Stimulated activated CD4-positive, alpha-beta T cell treated with anti-CD3 and anti-CD28 coated beads, Interleukin-12 subunit alpha, Interleukin-12 subunit beta, amount 100 ng/mL, for 4 hours (primary cell): ENCODE results near the gene URB1.
"Not testable (repeated sequence)": the region's sequence is repeated elsewhere in the genome, so short reads cannot be mapped to it uniquely, and the experiment has no call there.

ENCODE experiments used
- DNase-seq: peaks from one replicate; pipeline ENCODE4 v3.0.0-alpha.2; 2020

Gene URB1

DNA sequence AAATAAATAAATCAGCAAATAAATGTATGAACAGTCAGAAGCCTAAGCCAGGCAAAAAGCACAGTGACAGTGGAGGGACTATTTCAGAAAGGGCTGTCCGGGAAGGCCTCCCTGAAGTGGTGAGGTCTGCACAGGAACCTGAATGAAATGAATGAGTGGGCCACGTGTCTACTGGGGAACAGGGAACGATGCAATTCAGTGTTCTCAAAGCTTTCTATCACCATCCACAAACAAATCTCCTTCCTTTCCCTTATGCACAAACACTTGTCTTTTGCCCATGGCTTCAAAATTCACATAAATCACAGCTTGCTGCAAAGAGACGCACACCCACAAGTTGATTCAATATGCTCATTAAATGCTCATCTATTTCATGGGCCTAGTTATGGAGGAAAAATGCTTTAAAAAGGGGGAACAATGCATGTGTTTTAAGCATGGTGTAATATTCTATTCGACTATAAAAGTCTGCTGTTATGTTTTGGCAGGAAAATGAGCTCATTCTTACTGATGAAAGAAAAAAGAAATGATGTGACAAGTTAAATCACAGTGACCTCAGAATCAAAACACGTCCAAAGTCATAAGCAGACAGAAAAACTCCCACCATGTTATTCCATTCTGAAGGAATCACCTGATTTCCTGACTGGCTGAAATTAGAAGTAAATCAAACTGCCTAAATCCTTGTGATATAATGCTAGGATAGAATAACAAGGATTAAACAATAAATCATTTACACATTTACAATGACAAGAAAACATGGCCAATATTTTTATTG is 21.6 kb downstream of the URB1 start:
- DNase-seq = no peak

DNA sequence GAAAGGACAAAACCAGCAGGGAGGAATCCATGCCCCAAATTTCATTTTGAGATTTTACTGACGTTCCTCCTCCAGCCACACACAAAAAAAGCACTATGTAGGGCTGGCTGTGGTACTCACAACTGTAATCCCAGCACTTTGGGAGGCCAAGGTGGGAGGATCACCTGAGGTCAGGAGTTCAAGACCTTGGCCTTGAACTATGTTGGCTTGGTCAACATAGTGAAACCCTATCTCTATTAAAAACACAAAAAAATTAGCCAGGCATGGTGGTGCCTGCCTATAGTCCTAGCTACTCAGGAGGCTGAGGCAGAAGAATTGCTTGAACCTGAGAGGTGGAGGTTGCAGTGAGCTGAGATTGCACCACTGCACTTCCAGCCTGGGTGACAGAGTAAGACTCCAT is 23.9 kb downstream of the URB1 start:
- DNase-seq = not testable (repeated sequence)

DNA sequence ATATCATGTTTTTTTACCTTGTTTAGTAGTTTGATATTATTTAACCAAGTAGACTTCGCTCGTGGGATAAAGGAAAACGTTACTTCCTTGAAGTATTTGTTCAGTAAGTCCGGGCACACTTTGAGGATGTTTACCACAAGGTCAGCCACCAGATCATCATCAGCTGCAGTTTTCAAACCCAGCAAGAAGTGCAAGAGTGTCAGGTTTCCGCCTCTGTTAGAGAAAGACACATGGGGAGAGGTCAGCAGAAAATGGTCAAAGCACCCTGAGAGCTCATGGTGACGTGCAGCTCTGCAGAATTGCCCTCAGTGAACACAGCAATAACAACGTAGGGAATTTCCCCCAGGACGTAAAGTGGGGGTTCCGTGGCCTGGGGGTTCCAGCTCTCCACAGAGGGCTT is 24.4 kb downstream of the URB1 start:
- no peak for DNase-seq

DNA sequence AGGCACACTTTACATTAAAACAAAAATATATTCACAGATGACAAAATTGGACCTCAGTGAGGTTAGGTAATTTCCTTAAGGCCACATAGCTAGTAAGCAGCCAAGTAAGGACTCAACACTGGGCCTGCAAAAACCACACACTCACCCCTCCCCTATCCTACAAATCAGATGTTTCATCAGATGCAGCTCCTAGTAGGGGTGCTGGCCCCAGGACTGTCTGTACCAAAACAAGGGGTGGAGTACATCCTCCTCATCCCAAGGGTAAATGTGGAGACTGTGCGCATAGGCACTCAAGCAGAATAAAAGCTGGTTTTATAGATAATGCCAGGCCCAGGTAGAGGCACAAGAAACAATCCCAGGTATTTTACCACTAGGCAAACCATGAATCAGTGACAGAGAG is 25.7 kb downstream of the URB1 start:
- no peak for DNase-seq

DNA sequence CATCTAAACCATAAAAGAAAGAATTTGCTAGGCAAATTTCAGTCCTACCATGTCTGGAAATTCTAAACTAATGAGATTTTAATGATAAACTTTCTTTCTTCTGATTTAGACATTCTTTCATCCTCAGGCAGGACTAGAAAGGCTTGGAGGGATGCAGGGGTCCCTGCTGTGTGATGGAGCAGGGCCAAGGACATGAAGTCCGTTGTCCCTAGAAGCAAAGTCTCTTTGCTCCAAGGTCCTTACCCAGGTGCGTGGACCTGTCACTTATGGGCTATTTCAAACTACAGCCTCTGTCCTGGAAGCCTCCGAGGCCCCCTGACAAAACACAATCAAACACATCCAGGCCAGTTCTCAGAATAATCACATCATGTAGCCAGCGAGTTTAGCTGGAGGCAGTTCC is 26.6 kb downstream of the URB1 start:
- no peak for DNase-seq

DNA sequence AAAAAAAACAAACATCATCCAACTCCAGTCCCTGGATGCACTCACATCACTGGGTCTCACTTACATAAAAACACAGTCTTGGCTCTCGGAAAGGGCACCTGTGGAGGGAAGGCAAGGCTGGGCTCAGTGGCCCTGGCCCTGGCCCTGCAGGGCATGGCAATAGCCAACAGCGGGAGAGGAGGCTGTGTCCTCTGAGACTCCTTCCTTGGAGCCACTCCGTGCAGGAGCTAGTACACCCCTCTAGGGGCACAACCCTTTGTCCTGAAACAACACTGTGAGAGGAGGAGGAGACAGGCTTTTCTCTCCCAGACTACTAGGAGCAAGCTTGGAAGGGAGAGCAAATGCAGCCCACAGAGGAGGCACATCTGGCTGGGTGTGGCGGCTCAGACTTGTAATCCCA is 28.0 kb downstream of the URB1 start:
- no peak for DNase-seq

DNA sequence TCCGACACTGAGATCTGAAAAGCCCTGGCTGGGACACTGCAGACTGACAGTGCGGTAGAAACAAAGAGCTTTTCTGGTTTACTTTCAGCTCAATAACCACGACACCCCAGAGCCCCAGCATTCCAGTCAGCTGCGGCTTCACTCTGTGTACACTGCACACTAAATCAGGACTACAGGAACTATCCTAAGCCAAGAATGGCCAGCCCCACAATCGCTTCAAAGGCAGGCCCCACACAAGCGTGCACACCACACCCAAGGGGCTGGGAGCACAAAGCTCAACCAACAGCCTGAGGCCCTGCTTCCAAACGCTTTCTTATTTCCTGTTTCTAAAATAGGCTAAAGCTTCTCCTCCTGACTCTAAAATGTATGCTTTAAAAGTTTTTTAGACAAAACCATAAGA is 28.4 kb downstream of the URB1 start:
- no peak for DNase-seq

DNA sequence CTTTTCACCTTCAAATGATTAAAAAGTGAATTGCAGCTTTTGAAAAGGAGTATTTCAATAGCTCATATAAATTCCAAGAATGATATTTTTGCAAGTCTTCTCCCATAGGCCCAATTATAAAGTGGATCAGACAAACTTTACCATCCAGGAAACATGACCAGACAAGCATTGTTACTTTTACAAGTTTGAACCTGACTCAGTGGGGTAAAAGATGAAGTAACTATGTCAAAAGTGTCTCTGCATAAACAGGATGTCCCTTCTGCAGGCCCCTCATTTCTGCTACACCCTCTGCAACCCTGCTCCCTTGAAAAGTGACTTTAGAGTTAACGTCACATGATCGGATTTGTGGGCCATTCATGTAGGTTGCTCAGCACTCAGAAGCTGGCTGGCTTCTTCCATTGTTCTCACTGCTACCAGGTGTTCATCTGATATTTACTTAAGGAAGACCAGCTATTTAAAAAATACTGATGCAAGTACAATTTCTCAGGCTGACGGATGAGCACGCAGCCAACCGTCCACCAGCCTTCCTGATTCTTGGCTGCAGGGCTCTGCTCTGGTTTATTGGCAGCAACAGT is 32.3 kb downstream of the URB1 start:
- no peak for DNase-seq

DNA sequence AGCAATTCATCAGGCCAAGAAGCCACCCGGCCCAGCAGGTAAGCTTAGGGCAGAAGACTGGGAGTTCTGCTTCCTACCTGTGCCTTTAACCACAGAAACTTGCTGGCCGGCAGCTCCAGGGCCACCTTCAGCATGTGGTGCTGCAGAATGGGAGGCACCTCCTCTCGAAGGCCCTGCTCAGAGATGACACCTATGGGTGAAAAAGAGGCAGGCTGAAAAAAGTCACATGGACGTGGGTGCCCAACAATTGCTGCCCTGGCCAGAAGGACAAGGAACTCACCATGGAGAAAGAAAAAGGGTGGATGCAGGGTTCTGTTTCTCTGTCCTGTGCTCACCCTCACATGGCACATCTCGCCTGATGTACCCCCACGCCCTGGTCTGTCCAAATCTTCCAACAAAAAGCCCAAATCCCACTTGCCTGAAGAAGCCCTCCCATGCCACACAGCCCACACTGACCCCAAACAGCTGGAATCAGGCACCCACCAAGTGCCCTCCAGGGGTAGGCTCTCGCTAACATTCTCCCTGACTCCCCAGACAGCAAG is 33.0 kb downstream of the URB1 start:
- no peak for DNase-seq

DNA sequence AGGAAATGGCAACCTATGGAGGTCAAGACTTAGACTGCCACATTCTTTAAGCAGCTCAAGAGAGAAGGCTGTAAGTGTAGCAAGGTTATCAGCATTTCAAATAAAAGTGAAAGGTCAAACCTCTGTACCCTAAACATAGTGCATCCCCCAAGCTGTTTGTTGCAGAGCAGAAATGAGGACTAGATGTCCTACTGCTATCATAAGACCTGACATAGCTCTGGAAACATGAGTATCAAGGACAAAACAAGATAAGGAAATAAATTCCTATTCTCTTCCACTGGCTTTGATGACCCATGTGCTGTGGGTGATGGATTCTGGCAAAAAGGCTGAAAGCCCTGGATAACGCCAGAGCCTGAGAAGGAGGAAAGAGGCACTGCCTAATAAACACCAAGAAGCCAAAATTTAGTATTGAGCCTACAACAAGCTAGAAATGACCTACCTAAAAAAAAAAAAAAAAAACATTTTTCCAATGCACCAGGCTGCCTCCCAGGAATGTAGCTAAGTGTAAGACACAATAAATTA is 35.9 kb downstream of the URB1 start:
- no peak for DNase-seq

DNA sequence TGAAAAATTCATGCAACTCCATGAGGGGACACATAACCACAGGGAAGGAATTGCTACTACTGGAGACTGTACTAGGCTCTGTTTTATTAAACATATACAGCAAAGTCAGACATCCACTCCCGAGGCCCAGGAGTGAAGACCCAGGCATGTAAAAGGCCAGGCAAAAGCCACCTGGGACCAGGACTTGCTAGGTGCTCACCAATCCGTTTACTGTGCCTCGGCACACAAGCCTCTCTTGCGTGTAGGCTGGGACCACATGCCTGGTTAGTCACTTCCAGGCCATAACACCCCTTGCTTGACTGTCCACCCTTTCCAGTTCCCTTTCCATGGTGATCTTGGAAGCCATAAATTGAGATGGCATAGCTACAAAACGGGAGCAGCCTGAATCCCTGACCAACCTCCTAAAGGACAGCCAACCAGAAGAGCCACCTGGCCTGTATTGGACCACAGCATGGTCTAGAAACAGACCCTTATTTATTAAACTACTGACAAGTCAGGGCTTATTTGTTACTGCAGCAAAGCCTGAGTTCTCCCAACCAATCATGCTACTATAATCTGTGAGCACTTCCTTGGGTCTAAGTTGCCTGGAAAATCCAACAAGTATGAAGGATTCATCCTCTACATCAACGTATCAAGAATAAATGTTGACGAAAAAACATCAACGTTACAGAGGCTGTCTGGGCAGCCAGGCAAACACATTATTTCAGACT is 39.7 kb downstream of the URB1 start:
- DNase-seq = no peak

DNA sequence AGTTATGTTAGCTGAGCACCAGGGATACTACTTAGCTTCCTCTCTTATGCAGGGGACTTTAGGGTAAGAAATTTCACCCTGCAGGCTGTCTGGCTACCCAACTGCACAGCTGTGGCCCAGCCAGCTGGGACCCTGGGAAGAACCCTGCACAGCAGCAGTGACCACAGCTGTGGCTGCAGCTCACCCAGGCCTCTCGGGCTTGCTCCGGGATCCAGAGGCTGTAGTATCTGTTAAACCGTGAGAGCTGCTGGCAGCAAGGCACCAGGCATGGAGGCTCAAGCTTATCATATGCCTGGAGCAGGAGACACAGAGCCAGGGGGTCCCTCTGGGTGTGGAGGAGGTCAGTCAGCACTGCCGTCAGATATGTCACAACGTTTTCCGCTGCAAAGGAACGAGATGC is 40.3 kb downstream of the URB1 start:
- DNase-seq = no peak

DNA sequence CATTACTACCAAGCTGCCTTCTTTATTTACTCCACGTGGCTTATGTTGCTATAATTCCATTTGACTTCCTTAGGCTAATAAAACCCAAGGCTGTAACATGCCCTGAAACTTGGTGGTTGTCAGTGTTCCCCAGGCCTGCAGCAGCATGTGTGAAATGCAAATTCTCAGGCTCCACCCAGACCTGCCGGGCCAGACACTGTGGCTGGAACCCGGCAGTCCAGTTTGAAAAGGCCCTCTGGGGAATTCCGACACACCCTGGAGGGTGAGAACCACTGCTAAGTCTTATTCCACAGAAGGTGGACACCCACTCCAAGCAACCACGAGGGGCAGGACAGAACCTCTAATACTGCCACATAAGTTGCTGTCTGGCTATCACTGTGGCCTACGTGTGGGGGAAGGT is 41.4 kb downstream of the URB1 start:
- no peak for DNase-seq

DNA sequence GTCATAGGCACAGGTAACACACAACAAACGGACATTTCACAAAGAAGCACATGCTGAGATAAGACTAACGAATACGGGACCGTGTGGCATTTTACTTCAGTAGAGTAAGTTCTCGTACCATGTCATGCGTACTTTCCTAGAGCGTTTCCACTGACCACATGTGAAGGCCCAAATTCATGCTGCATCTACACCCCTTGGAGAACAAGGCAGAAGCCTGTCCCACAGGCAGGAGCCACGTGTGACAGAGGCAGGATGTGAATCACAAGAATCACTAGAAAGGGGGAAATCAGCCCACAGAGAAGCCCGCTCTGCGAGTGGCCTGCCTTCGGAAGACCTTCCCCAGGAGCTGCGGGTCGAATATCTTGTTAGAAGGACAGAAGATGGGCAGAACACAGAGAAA is 41.8 kb downstream of the URB1 start:
- DNase-seq = no peak

DNA sequence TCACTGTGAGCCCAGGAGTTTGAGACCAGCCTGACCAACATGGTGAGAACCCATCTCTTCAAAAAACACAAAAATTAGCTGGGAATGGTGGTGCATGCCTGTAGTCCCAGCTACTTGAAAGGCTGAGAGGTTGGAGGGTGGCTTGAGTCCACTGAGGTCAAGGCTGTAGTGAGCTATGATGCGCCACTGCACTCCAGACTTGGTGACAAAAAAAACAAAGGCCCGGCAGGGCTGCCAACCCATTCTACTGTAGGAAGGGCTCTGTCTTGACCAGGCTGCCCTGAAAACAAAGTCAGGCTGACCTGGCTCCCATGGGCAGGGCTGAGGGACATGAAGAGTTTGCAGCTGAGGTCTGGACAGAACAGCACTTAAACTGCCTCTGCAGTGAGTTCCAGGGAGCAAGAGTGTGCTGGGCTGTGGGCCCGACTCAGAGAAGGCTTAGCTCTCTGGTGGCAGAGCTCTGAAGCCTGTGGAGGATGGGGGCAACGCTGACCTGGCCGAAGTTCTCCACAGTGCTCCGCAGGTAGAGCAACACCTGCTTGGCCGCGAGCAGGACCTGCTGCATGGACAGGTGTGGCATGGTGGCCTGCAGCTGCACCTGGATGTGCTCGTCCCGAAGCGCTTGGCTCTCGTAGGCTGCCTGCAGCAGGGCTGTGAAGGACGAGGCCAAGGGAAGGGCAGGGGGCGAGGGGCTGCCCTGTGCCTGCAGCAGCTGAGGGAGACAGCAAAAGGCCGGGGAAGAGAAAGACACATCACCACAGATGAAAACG is 42.4 kb downstream of the URB1 start:
- no peak for DNase-seq

DNA sequence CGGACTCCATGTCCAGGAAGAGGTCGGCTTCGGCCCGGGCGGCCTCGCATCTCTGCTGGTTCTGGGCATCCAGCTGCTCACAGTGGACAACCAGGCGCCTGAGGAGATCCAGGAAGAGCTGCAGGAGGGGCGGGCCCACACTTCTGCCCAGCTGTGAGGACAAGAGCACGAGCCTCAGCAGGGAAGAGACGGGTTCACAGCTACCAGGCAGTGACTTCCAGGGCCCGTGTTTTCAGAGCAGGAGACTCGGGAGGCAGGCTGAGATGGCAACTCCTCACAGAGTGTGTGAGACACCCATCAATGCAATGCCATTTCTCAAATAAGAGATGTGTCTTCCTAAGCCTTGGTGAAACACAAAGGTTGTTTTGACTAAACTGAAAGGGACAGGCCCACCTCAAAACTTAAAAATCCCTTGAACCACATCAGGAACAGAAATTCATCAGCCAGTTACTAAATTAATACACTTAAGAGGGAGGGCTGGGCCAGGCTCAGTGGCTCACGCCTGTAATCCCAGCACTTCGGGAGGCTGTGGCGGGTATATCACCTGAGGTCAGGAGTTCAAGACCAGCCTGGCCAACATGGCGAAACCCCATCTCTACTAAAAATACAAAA is 43.4 kb downstream of the URB1 start:
- DNase-seq = no peak

DNA sequence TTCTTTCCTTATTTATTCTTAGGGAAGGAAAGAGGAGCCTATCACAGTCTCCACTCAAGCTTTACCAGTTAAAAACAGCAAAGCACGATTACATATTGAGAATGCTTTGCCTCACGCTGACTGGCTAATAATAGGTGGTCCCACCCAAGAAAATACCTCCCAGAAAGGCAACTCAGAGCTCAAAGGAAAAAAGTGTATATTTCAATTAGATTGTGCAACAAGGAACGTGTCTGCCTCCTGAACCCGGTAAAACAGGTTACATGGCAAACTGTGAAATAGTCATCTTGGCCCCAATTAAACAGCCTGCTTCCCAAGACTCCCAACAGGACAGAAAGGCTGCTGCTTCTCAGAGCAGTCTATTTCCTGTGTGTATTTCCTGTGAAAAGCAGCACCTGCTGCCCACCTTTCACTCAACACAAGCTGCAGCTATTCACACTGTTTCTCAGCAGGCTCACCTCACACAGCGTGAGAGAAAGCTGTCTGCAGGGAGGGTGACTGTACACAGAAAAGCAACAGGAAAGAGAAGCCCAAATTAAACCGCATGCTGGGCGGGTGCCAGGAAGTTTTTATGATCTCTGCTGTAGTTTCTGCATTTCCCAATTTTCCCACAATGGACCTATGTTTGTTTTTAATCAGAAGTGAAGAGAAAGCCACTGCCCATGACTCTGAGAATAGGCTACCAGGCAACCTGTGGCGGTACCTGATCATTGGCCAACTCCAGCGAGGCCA is 44.0 kb downstream of the URB1 start:
- DNase-seq = no peak

DNA sequence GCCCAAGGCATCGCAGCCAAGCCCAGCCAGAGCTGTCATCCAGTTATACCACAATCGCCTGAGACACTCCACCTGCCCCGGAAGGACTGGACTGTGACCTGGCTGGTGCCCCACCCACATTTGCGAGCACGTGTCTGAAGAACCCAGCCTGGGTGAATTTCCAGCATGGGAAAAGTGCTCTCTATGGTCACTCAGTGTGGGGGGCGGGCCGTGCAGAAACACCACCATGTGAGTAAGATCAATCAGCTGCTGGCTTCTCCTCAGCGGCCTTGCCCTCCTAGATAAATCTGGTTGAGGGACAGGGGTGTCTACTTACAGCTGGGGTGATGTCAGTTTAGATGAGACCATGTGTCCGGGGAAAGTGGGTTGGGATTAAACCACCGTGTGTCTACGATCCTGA is 44.8 kb downstream of the URB1 start:
- DNase-seq = no peak

DNA sequence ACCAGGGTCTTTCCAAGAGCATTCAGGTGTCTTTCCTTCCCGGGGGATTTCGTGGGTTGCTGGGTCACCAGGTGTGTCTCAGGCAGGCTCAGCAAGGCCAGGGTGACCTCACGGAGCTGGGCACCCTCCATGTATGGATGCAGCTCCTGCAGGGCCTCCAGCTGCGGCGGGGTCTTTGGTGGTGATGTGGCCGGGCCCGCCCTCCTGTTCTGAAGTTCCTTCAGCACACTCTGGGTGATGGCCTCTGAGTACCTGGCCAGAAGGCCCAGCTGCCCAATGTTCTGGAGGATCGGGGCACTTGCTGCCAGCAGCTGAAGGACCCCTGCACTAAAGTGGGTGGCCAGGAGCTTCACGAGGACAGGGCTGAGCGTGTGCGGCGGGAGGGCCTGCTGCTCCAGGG is 45.5 kb downstream of the URB1 start:
- DNase-seq = no peak

DNA sequence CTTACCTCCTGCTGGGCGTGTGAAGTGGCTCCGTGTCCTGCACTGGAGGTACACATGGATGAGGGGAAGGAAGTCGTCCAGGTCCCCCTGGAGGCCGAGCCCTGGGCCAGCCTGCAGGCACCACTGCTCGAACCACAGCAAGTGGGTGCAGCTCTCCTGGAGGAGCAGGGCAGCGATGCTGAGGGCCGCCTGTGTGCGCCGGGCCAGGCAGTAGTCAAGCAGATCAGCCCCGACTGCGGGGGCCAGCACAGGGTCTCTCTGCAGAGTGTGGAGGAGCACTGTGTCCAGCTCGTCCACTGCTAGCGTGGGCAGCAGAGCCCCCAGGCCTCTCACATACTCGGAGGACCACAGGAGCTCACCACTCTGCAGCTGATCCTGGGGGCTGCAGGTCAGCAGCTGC is 45.9 kb downstream of the URB1 start:
- DNase-seq = no peak

DNA sequence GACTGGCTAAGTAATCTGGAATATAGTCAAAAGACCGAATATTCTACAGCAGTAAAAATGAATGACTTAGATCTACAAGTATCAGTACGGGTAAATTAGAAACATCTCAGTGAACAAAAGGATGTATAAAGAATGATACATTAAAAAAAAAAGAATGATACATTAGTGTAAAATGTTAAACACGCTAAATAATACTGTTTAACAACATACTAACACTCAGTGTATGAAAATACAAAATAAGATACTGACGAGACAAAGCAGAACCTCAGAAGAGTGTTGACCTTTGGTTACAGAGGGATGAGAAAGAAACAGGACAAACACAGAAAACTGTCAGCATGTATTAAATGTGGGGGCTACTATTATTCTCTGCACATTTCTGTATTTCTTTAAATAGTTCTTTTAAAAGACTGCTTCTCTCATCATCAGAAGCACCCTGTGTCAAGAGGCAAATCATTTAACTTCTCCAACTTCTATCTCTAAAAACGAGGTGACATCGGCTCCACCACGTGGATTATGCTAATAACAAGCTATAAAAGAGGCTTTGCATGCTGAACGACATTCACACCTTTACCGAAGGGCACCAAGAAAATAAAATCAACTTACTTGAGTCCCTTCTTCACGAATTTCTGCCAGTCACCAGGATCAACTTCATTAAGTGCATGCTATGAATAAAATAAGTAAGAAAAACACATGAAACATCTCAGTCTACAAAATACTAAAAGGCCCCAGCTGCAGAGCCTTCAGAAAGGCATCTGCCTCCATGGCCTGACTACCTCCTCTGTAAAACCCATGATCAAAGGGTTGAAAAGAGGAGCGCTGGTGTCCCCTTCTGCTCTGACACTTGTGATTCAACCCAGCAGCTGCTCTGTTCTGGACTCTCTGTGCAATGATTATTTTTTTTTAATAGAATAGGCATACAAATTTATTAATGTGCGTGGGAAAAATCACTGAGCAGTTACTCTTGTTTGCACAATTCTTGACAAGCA is 51.7 kb downstream of the URB1 start:
- DNase-seq = no peak
